Astrocyte (in vitro differentiated cells and primary cell): ENCODE measurements around the gene FOSL2. TPM values are rescaled to one million over a fixed set of nuclear protein-coding genes. Genes with fewer than 3 reads are reported as not detected.
A peak's percentile ranks its signal among the peaks of the same experiment; 100 is the strongest.

Experiments
- DNase-seq: peaks from one replicate; pipeline ENCODE4 v3.0.0-alpha.2; 2010; ENCODE audit warnings: low read depth
- FAIRE-seq: peaks from 2 replicates; lab custom pipeline; 2011; peaks lifted over from hg19 to GRCh38; lab: Jason Lieb, UNC
- H2AFZ ChIP-seq: 2 replicates; pipeline ENCODE4 v1.6.0; 2012; ENCODE audit warnings: low read depth, low read length, inconsistent platforms
- H3K27ac ChIP-seq: 2 replicates; pipeline ENCODE4 v1.5.1; 2011; ENCODE audit warnings: low read depth, low read length, inconsistent platforms
- H3K27me3 ChIP-seq: 2 replicates; pipeline ENCODE4 v1.6.0; 2011; ENCODE audit warnings: low read length, inconsistent platforms; ENCODE audit not compliant: insufficient read depth
- H3K36me3 ChIP-seq: 2 replicates; pipeline ENCODE4 v1.5.1; 2011; ENCODE audit warnings: low read length, inconsistent platforms; ENCODE audit not compliant: insufficient read depth
- H3K4me1 ChIP-seq: 2 replicates; pipeline ENCODE4 v1.5.1; 2011; ENCODE audit warnings: low read length, inconsistent platforms; ENCODE audit not compliant: insufficient read depth
- H3K4me2 ChIP-seq: 2 replicates; pipeline ENCODE4 v1.6.0; 2012; ENCODE audit warnings: low read length, inconsistent platforms
- H3K4me3 ChIP-seq: 2 replicates; pipeline ENCODE4 v1.5.1; 2011; ENCODE audit warnings: low read depth, mild to moderate bottlenecking, low read length, inconsistent platforms; ENCODE audit not compliant: insufficient read depth
- H3K79me2 ChIP-seq: 2 replicates; pipeline ENCODE4 v1.6.0; 2012; ENCODE audit warnings: mild to moderate bottlenecking, low read length, inconsistent platforms; ENCODE audit not compliant: insufficient read depth
- H3K9ac ChIP-seq: 2 replicates; pipeline ENCODE4 v1.6.0; 2012; ENCODE audit warnings: mild to moderate bottlenecking, low read length, inconsistent platforms
- H3K9me3 ChIP-seq: 2 replicates; pipeline ENCODE4 v1.5.1; 2012; ENCODE audit warnings: low read depth, mild to moderate bottlenecking, low read length, inconsistent platforms; ENCODE audit not compliant: insufficient read depth
- H4K20me1 ChIP-seq: 2 replicates; pipeline ENCODE4 v1.6.0; 2012; ENCODE audit warnings: low read length, inconsistent platforms; ENCODE audit not compliant: insufficient read depth
- H3K27ac Mint-ChIP-seq: one replicate; pipeline ENCODE4 v1.8.0; 2021; ENCODE audit warnings: mild to moderate bottlenecking, mixed read lengths; ENCODE audit not compliant: unreplicated experiment
- H3K27me3 Mint-ChIP-seq: one replicate; pipeline ENCODE4 v1.8.0; 2021; ENCODE audit warnings: low read depth, mixed read lengths; ENCODE audit not compliant: unreplicated experiment
- H3K36me3 Mint-ChIP-seq: one replicate; pipeline ENCODE4 v1.8.0; 2021; ENCODE audit warnings: low read depth, mixed read lengths; ENCODE audit not compliant: unreplicated experiment
- H3K4me1 Mint-ChIP-seq: one replicate; pipeline ENCODE4 v1.8.0; 2021; ENCODE audit warnings: low read depth, mixed read lengths; ENCODE audit not compliant: unreplicated experiment
- H3K4me3 Mint-ChIP-seq: one replicate; pipeline ENCODE4 v1.8.0; 2021; ENCODE audit warnings: mild to moderate bottlenecking, moderate library complexity, mixed read lengths; ENCODE audit not compliant: unreplicated experiment
- H3K9me3 Mint-ChIP-seq: one replicate; pipeline ENCODE4 v1.8.0; 2021; ENCODE audit warnings: mild to moderate bottlenecking, mixed read lengths; ENCODE audit not compliant: unreplicated experiment
- CTCF ChIP-seq: IDR thresholded peaks from 2 replicates; pipeline ENCODE4 v1.5.1; 2011; ENCODE audit warnings: low read depth, mild to moderate bottlenecking, inconsistent platforms, low read length, moderate library complexity; ENCODE audit not compliant: insufficient read depth
- EZH2 ChIP-seq: IDR thresholded peaks from 2 replicates; pipeline ENCODE4 v1.6.1; 2012; ENCODE audit warnings: mild to moderate bottlenecking, low read length, inconsistent platforms; ENCODE audit not compliant: insufficient read depth
- total RNA-seq: library from RNA; stranded (reverse); gene quantifications from 2 replicates; pipeline ENCODE4 v1.2.1, GENCODE V29; 2021

Gene FOSL2
- total RNA-seq, 1 donor from 2014 or later, result 158 TPM

- Histone ChIP-seq H3K9me3 (no peaks in the 10 kb centered on the region), H3K79me2 (no peaks in the 10 kb centered on the region), H3K27me3 (no peaks in the 10 kb centered on the region), H3K27ac (peak overlapping the region; percentile 66), H3K4me2 (peak overlapping the region; percentile 14), H3K4me1 (peaks cover 47% of the 10 kb centered on the region), H3K36me3 (no peaks in the 10 kb centered on the region), H3K9ac (no peak overlapping the region), H3K4me3 (no peak overlapping the region), H2AFZ (peak overlapping the region; percentile 58), H4K20me1 (no peaks in the 10 kb centered on the region)
- Mint-ChIP-seq H3K36me3 (peaks cover 7% of the 10 kb centered on the region), H3K4me3 (no peak overlapping the region), H3K4me1 (peaks cover 34% of the 10 kb centered on the region), H3K9me3 (no peaks in the 10 kb centered on the region), H3K27me3 (no peaks in the 10 kb centered on the region), H3K27ac (peak overlapping the region; percentile 72)
- DNase-seq, result no peak
- no peak for FAIRE-seq
- no peak for TF ChIP-seq EZH2
- no peak for TF ChIP-seq CTCF
Observed at GRCh38 chr2:28448793-28449100, 56.1 kb downstream of the FOSL2 start.

GRCh38 chr2:28449126-28449487 lies 56.4 kb downstream of the FOSL2 start:
- Histone ChIP-seq H3K9ac (peak overlapping the region; percentile 30), H4K20me1 (no peaks in the 10 kb centered on the region), H2AFZ (peak overlapping the region; percentile 58), H3K27me3 (no peaks in the 10 kb centered on the region), H3K4me2 (peak overlapping the region; percentile 49), H3K4me3 (no peak overlapping the region), H3K4me1 (peaks cover 47% of the 10 kb centered on the region), H3K27ac (peak overlapping the region; percentile 66), H3K79me2 (no peaks in the 10 kb centered on the region), H3K9me3 (no peaks in the 10 kb centered on the region), H3K36me3 (no peaks in the 10 kb centered on the region)
- DNase-seq (no peak), FAIRE-seq (no peak)
- TF ChIP-seq CTCF, result no peak
- TF ChIP-seq EZH2, result no peak
- Mint-ChIP-seq H3K9me3 (no peaks in the 10 kb centered on the region), H3K27ac (peak overlapping the region; percentile 96), H3K27me3 (no peaks in the 10 kb centered on the region), H3K4me1 (peaks cover 34% of the 10 kb centered on the region), H3K4me3 (peak overlapping the region; percentile 7), H3K36me3 (peaks cover 4% of the 10 kb centered on the region)

GRCh38 chr2:28449488-28450395 lies 57.1 kb downstream of the FOSL2 start:
- H4K20me1 ChIP-seq, result no peaks in the 10 kb centered on the region
- H2AFZ ChIP-seq, result peak overlapping the region; percentile 58
- Mint-ChIP-seq H3K4me3 (peak overlapping the region; percentile 21), H3K36me3 (peaks cover 4% of the 10 kb centered on the region), H3K27me3 (peaks cover 3% of the 10 kb centered on the region), H3K27ac (peak overlapping the region; percentile 96), H3K4me1 (peaks cover 34% of the 10 kb centered on the region), H3K9me3 (no peaks in the 10 kb centered on the region)
- no peaks in the 10 kb centered on the region for H3K36me3 ChIP-seq
- peaks cover 47% of the 10 kb centered on the region for H3K4me1 ChIP-seq
- no peak overlapping the region for H3K4me3 ChIP-seq
- H3K9me3 ChIP-seq, result no peaks in the 10 kb centered on the region
- TF ChIP-seq CTCF (no peak), EZH2 (no peak)
- H3K9ac ChIP-seq, result peak overlapping the region; percentile 30
- FAIRE-seq (peak; percentile 50), DNase-seq (peak; percentile 53)
- H3K27ac ChIP-seq, result peak overlapping the region; percentile 66
- H3K27me3 ChIP-seq, result no peaks in the 10 kb centered on the region
- H3K79me2 ChIP-seq, result no peaks in the 10 kb centered on the region
- peak overlapping the region; percentile 49 for H3K4me2 ChIP-seq
